Motor neuron (in vitro differentiated cells): ENCODE results near the gene B4GALT1. TPM values are rescaled to one million over a fixed set of nuclear protein-coding genes. Genes with fewer than 3 reads are reported as not detected.
A peak's percentile ranks its signal among the peaks of the same experiment; 100 is the strongest.
"Not testable (repeated sequence)": the region's sequence is repeated elsewhere in the genome, so short reads cannot be mapped to it uniquely, and the experiment has no call there.

Experiments
- ATAC-seq, 8 experiments: fragments of 200-7000 bp; cut with Tn5 transposase; replicated peaks in 6 of 8; 2 replicates each; pipeline ENCODE4 v1.8.0; 2021; ENCODE audit warnings: mild to moderate bottlenecking in 8 of 8, moderate library complexity in 8 of 8
- H3K27ac ChIP-seq, 2 donors: fragments of 250-450 bp; sonication (Bioruptor Pico); 2 replicates each; pipeline ENCODE4 v1.9.0; 2021; ENCODE audit warnings: antibody characterized with exemption in 2 of 2, mild to moderate bottlenecking in 2 of 2, moderate library complexity in 1 of 2
- H3K4me1 ChIP-seq, 2 donors: fragments of 250-450 bp; sonication (Bioruptor Pico); replicated peaks in 1 of 2; 2 replicates each; pipeline ENCODE4 v1.6.1; 2021; ENCODE audit warnings: antibody characterized with exemption in 2 of 2, mild to moderate bottlenecking in 2 of 2, moderate library complexity in 1 of 2
- H3K4me3 ChIP-seq, 5 donors: fragments of 250-450 bp; sonication (Bioruptor Pico); 2 replicates each; pipeline ENCODE4 v1.9.0; 2021; ENCODE audit warnings: antibody characterized with exemption in 5 of 5, mild to moderate bottlenecking in 5 of 5, moderate library complexity in 4 of 5
- WGBS, 10 experiments: fragments of 450-650 bp; shearing (Covaris generic); methylation state at CpG; one replicate each; pipeline ENCODE4 v1.0.0; 2022; 5-methylcytosine and 5-hydroxymethylcytosine counted together
- in situ Hi-C, 9 experiments: fragments of 400-800 bp; cut with MboI; loops; one replicate each; pipeline ENCODE4 v1.15.0; 2021; ENCODE audit warnings: low sequenced_read_pairs in 9 of 9, low pct_unique_long_range_greater_than_20kb in 2 of 9; ENCODE audit not compliant: unreplicated experiment in 9 of 9
- total RNA-seq, 8 experiments: library from RNA; unstranded; fragments of 300-600 nt; gene quantifications; 2 replicates each; pipeline versions ENCODE4 v1.2.3 to v1.2.4, GENCODE V29; 2022

Gene B4GALT1
- total RNA-seq, 8 experiments from 2014 or later: 1.3 to 86.5 (median 4.7) TPM

GRCh38 chr9:33164921-33165262 lies 2.2 kb downstream of the B4GALT1 start:
- in situ Hi-C loops, H3K27ac ChIP-seq, H3K4me3 ChIP-seq: not testable (repeated sequence)

GRCh38 chr9:33164138-33164809 lies 2.9 kb downstream of the B4GALT1 start:
- 28 to 96% (median 81%) methylated on average over 3 to 10 of the region's 11 CpGs for WGBS, 10 experiments
- in situ Hi-C loops: no loop called here
- no peak overlapping the region for H3K4me3 ChIP-seq

More at GRCh38 chr9:33164921-33165262, 2.2 kb downstream of the B4GALT1 start:
- H3K4me1 ChIP-seq: peaks cover 31 to 32% of the 10 kb centered on the region in 2 donors
- not testable (repeated sequence) for ATAC-seq
- 0 to 86% (median 67%) methylated on average over 1 to 7 of the region's 7 CpGs for WGBS, 10 experiments

GRCh38 chr9:33163433-33164137 lies 3.6 kb downstream of the B4GALT1 start:
- H3K4me3 ChIP-seq: no peak overlapping the region

More at GRCh38 chr9:33164138-33164809, 2.9 kb downstream of the B4GALT1 start:
- Histone ChIP-seq H3K4me1 (peaks cover 37 to 38% of the 10 kb centered on the region in 2 donors), H3K27ac (no peak overlapping the region)
- no peak for ATAC-seq

GRCh38 chr9:33162721-33163311 lies 4.3 kb downstream of the B4GALT1 start:
- H3K4me1 ChIP-seq: peaks cover 45 to 47% of the 10 kb centered on the region in 2 donors
- ATAC-seq: no peak
- no peak overlapping the region for H3K27ac ChIP-seq
- 28 to 100% (median 73%) methylated on average over 1 to 6 of the region's 9 CpGs; no CpG with 5 or more reads in 1 of the 10 experiments for WGBS, 10 experiments
- no peak overlapping the region for H3K4me3 ChIP-seq
- in situ Hi-C loops: no loop called here

More at GRCh38 chr9:33163433-33164137, 3.6 kb downstream of the B4GALT1 start:
- peaks cover 43 to 44% of the 10 kb centered on the region in 2 donors for H3K4me1 ChIP-seq
- 71 to 100% (median 100%) methylated on average over 1 to 5 of the region's 8 CpGs; no CpG with 5 or more reads in 6 of the 10 experiments for WGBS, 10 experiments
- ATAC-seq: no peak
- in situ Hi-C loops: no loop called here
- H3K27ac ChIP-seq: no peak overlapping the region

GRCh38 chr9:33161589-33162132 lies 5.5 kb downstream of the B4GALT1 start:
- WGBS, 10 experiments: 0 to 80% (median 34%) methylated on average over 1 of the region's 1 CpG; no CpG with 5 or more reads in 6 of the 10 experiments
- ATAC-seq: peak in 1 of 8 experiments; percentile 0
- in situ Hi-C loops: no loop called here

GRCh38 chr9:33161011-33161588 lies 6.0 kb downstream of the B4GALT1 start:
- H3K4me3 ChIP-seq: no peak overlapping the region
- H3K4me1 ChIP-seq: peaks cover 45 to 51% of the 10 kb centered on the region in 2 donors
- H3K27ac ChIP-seq: no peak overlapping the region
- 0 to 44% (median 20%) methylated on average over 1 to 3 of the region's 6 CpGs; no CpG with 5 or more reads in 7 of the 10 experiments for WGBS, 10 experiments
- in situ Hi-C loops: no loop called here
- ATAC-seq: peak; percentile 56 to 87 (median 80)

More at GRCh38 chr9:33161589-33162132, 5.5 kb downstream of the B4GALT1 start:
- Histone ChIP-seq H3K4me1 (peaks cover 48 to 50% of the 10 kb centered on the region in 2 donors), H3K27ac (no peak overlapping the region), H3K4me3 (no peak overlapping the region)

- peaks cover 38 to 44% of the 10 kb centered on the region in 2 donors for H3K4me1 ChIP-seq
- ATAC-seq, H3K4me3 ChIP-seq, H3K27ac ChIP-seq, in situ Hi-C loops: not testable (repeated sequence)
- 40 to 93% (median 83%) methylated on average over 1 to 8 of the region's 9 CpGs for WGBS, 10 experiments
Measured at GRCh38 chr9:33160446-33160845, 6.7 kb downstream of the B4GALT1 start.

- ATAC-seq: peak in 3 of 8 experiments; percentile 6 to 8 (median 7)
- Histone ChIP-seq H3K27ac (no peak overlapping the region), H3K4me3 (no peak overlapping the region), H3K4me1 (peaks cover 36 to 40% of the 10 kb centered on the region in 2 donors)
- 0 to 86% (median 58%) methylated on average over 1 of the region's 1 CpG; no CpG with 5 or more reads in 7 of the 10 experiments for whole genome bisulfite sequencing, 10 experiments
- in situ Hi-C loops: no loop called here
Measured at GRCh38 chr9:33159777-33160127, 7.4 kb downstream of the B4GALT1 start.

- in situ Hi-C loops: no loop called here
- Histone ChIP-seq H3K4me1 (peaks cover 36 to 40% of the 10 kb centered on the region in 2 donors), H3K4me3 (no peak overlapping the region), H3K27ac (no peak overlapping the region)
- peak; percentile 17 to 52 (median 32) for ATAC-seq
- WGBS, 10 experiments: 0 to 92% (median 30%) methylated on average over 1 to 7 of the region's 9 CpGs; no CpG with 5 or more reads in 2 of the 10 experiments
Measured at GRCh38 chr9:33158843-33159776, 8.0 kb downstream of the B4GALT1 start.

- Histone ChIP-seq H3K4me1 (peaks cover 36 to 40% of the 10 kb centered on the region in 2 donors), H3K4me3 (no peak overlapping the region), H3K27ac (no peak overlapping the region)
- no peak for ATAC-seq
- in situ Hi-C loops: no loop called here
- WGBS, 10 experiments: 17 to 56% (median 41%) methylated on average over 1 to 5 of the region's 6 CpGs; no CpG with 5 or more reads in 2 of the 10 experiments
Measured at GRCh38 chr9:33157960-33158842, 8.9 kb downstream of the B4GALT1 start.

- in situ Hi-C loops: no loop called here
- Histone ChIP-seq H3K4me3 (no peak overlapping the region), H3K27ac (no peak overlapping the region), H3K4me1 (peaks cover 20 to 25% of the 10 kb centered on the region in 2 donors)
- 60 to 100% (median 89%) methylated on average over 1 to 4 of the region's 4 CpGs; no CpG with 5 or more reads in 2 of the 10 experiments for WGBS, 10 experiments
- no peak for ATAC-seq
Measured at GRCh38 chr9:33155393-33155792, 11.7 kb downstream of the B4GALT1 start.
